ENCODE measurements around the gene NHSL1.

- TF ChIP-seq, protein P1, sequence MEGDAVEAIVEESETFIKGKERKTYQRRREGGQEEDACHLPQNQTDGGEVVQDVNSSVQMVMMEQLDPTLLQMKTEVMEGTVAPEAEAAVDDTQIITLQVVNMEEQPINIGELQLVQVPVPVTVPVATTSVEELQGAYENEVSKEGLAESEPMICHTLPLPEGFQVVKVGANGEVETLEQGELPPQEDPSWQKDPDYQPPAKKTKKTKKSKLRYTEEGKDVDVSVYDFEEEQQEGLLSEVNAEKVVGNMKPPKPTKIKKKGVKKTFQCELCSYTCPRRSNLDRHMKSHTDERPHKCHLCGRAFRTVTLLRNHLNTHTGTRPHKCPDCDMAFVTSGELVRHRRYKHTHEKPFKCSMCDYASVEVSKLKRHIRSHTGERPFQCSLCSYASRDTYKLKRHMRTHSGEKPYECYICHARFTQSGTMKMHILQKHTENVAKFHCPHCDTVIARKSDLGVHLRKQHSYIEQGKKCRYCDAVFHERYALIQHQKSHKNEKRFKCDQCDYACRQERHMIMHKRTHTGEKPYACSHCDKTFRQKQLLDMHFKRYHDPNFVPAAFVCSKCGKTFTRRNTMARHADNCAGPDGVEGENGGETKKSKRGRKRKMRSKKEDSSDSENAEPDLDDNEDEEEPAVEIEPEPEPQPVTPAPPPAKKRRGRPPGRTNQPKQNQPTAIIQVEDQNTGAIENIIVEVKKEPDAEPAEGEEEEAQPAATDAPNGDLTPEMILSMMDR (IDR thresholded peaks at IDR 0.05; ENCODE audit: low read depth, low read length, poor library complexity, severe bottlenecking): no peak
- no peak for TF ChIP-seq EZH2phosphoT487 (IDR thresholded peaks at IDR 0.05; ENCODE audit: borderline replicate concordance, low read length)
These were observed 8.3 kb downstream of the NHSL1 start for GRCh38 chr6:138491017-138491416.
